Parathyroid adenoma (tissue), 2 donors: ENCODE results near the gene ST3GAL3.
A peak's percentile ranks its signal among the peaks of the same experiment; 100 is the strongest.

ENCODE experiments used
- H2AFZ ChIP-seq: fragments of 300-600 bp; sonication (generic); one replicate; pipeline ENCODE4 v1.7.0; 2017; ENCODE audit warnings: antibody characterized with exemption, mild to moderate bottlenecking
- H3K27ac ChIP-seq: fragments of 300-600 bp; sonication (generic); one replicate; pipeline ENCODE4 v1.7.0; 2017
- H3K27me3 ChIP-seq: fragments of 300-600 bp; sonication (generic); one replicate; pipeline ENCODE4 v1.7.0; 2017; ENCODE audit warnings: low read length; ENCODE audit not compliant: control insufficient read depth, insufficient read depth
- H3K36me3 ChIP-seq: fragments of 300-600 bp; sonication (generic); one replicate; pipeline ENCODE4 v1.7.0; 2017; ENCODE audit warnings: low read length; ENCODE audit not compliant: control insufficient read depth, insufficient read depth
- H3K4me1 ChIP-seq: fragments of 300-600 bp; sonication (generic); one replicate; pipeline ENCODE4 v1.7.0; 2017; ENCODE audit warnings: control low read depth
- H3K4me2 ChIP-seq: fragments of 300-600 bp; sonication (generic); one replicate; pipeline ENCODE4 v1.7.0; 2017; ENCODE audit warnings: low read length
- H3K4me3 ChIP-seq: fragments of 300-600 bp; sonication (generic); one replicate; pipeline ENCODE4 v1.7.0; 2017; ENCODE audit warnings: low read depth, low read length
- H3K79me2 ChIP-seq: fragments of 300-600 bp; sonication (generic); one replicate; pipeline ENCODE4 v1.7.0; 2017; ENCODE audit warnings: control low read depth
- H3K9ac ChIP-seq: fragments of 300-600 bp; sonication (generic); one replicate; pipeline ENCODE4 v1.7.0; 2017; ENCODE audit warnings: mild to moderate bottlenecking
- H3K9me3 ChIP-seq: fragments of 300-600 bp; sonication (generic); one replicate; pipeline ENCODE4 v1.7.0; 2017; ENCODE audit warnings: low read length; ENCODE audit not compliant: control insufficient read depth
- CTCF ChIP-seq: fragments of 300-600 bp; sonication (generic); IDR thresholded peaks from one replicate; pipeline ENCODE4 v1.7.0; 2017; ENCODE audit warnings: antibody characterized with exemption, mild to moderate bottlenecking
- donor health status: primary hyperparathyroidism.

The ST3GAL3 gene

GRCh38 chr1:43706598-43707189 lies 642 bp upstream of the ST3GAL3 start:
- H2AFZ ChIP-seq = peak overlapping the region; percentile 19
- TF ChIP-seq CTCF = no peak
- no peak overlapping the region for H3K27ac ChIP-seq
- no peaks in the 10 kb centered on the region for H3K79me2 ChIP-seq
- no peaks in the 10 kb centered on the region for H3K4me1 ChIP-seq
- peak overlapping the region; percentile 64 for H3K4me3 ChIP-seq
- H3K9me3 ChIP-seq = no peaks in the 10 kb centered on the region
- no peak overlapping the region for H3K9ac ChIP-seq
- H3K36me3 ChIP-seq = no peaks in the 10 kb centered on the region
- H3K4me2 ChIP-seq = peak overlapping the region; percentile 91
- no peaks in the 10 kb centered on the region for H3K27me3 ChIP-seq

- no peaks in the 10 kb centered on the region for H3K36me3 ChIP-seq
- no peak overlapping the region for H3K27ac ChIP-seq
- no peaks in the 10 kb centered on the region for H3K9me3 ChIP-seq
- H3K9ac ChIP-seq = no peak overlapping the region
- H3K4me3 ChIP-seq = peak overlapping the region; percentile 64
- no peak for TF ChIP-seq CTCF
- no peaks in the 10 kb centered on the region for H3K79me2 ChIP-seq
- peak overlapping the region; percentile 81 for H3K4me2 ChIP-seq
- peak overlapping the region; percentile 69 for H2AFZ ChIP-seq
- H3K4me1 ChIP-seq = no peaks in the 10 kb centered on the region
- H3K27me3 ChIP-seq = no peaks in the 10 kb centered on the region
These were observed 670 bp downstream of the ST3GAL3 start for GRCh38 chr1:43708002-43708410.

GRCh38 chr1:43711049-43711448 lies 3.7 kb downstream of the ST3GAL3 start:
- TF ChIP-seq CTCF = no peak
- Histone ChIP-seq H3K36me3 (no peaks in the 10 kb centered on the region), H3K27ac (no peak overlapping the region), H3K4me1 (no peaks in the 10 kb centered on the region), H3K4me3 (no peak overlapping the region), H3K27me3 (no peaks in the 10 kb centered on the region), H3K9me3 (no peaks in the 10 kb centered on the region), H2AFZ (no peak overlapping the region), H3K9ac (no peak overlapping the region), H3K4me2 (no peak overlapping the region), H3K79me2 (peaks cover 2% of the 10 kb centered on the region)

- Histone ChIP-seq H3K4me2 (no peak overlapping the region), H3K9ac (no peak overlapping the region), H3K4me1 (no peaks in the 10 kb centered on the region), H3K27me3 (no peaks in the 10 kb centered on the region), H3K36me3 (no peaks in the 10 kb centered on the region), H3K4me3 (no peak overlapping the region), H2AFZ (no peak overlapping the region), H3K79me2 (peaks cover 2% of the 10 kb centered on the region), H3K27ac (no peak overlapping the region), H3K9me3 (no peaks in the 10 kb centered on the region)
- no peak for TF ChIP-seq CTCF
These were observed 4.4 kb downstream of the ST3GAL3 start for GRCh38 chr1:43711524-43712386.
